ENCODE results near the gene PRKCH.
"Not testable (repeated sequence)": the region's sequence is repeated elsewhere in the genome, so short reads cannot be mapped to it uniquely, and the experiment has no call there.

The PRKCH gene

GRCh38 chr14:61459229-61459628 is 137.8 kb downstream of the PRKCH start:
- Histone ChIP-seq H3K9ac (ENCODE audit: low read length) (no peak overlapping the region), H3K27me3 (ENCODE audit: control insufficient read depth, insufficient read depth, low read length) (no peaks in the 10 kb centered on the region), H3K27ac (ENCODE audit: low read depth, low read length) (no peak overlapping the region), H3K4me3 (ENCODE audit: low read depth, low read length) (no peak overlapping the region), H3K4me1 (ENCODE audit: control insufficient read depth, insufficient read depth, low read length) (peaks cover 10% of the 10 kb centered on the region), H3K9me3 (ENCODE audit: control insufficient read depth, insufficient read depth, low read depth, low read length) (no peaks in the 10 kb centered on the region), H3K36me3 (ENCODE audit: control insufficient read depth, insufficient read depth, low read length) (no peaks in the 10 kb centered on the region)

- no peak overlapping the region for H3K4me3 ChIP-seq (ENCODE audit: low read depth, low read length)
- H3K4me1 ChIP-seq (ENCODE audit: control insufficient read depth, insufficient read depth, low read length) = peaks cover 10% of the 10 kb centered on the region
- no peak overlapping the region for H3K9ac ChIP-seq (ENCODE audit: low read length)
- H3K27ac ChIP-seq (ENCODE audit: low read depth, low read length) = no peak overlapping the region
- no peaks in the 10 kb centered on the region for H3K9me3 ChIP-seq (ENCODE audit: control insufficient read depth, insufficient read depth, low read depth, low read length)
- no peaks in the 10 kb centered on the region for H3K36me3 ChIP-seq (ENCODE audit: control insufficient read depth, insufficient read depth, low read length)
- no peaks in the 10 kb centered on the region for H3K27me3 ChIP-seq (ENCODE audit: control insufficient read depth, insufficient read depth, low read length)
Measured at GRCh38 chr14:61460063-61460462, 138.7 kb downstream of the PRKCH start.

GRCh38 chr14:61460718-61461611 is 139.6 kb downstream of the PRKCH start:
- Histone ChIP-seq H3K9ac (ENCODE audit: low read length) (no peak overlapping the region), H3K27ac (ENCODE audit: low read depth, low read length) (no peak overlapping the region)

GRCh38 chr14:61461808-61462275 is 140.5 kb downstream of the PRKCH start:
- H3K27me3 ChIP-seq (ENCODE audit: control insufficient read depth, insufficient read depth, low read length) = no peaks in the 10 kb centered on the region
- H3K27ac ChIP-seq (ENCODE audit: low read depth, low read length) = no peak overlapping the region
- no peaks in the 10 kb centered on the region for H3K36me3 ChIP-seq (ENCODE audit: control insufficient read depth, insufficient read depth, low read length)
- H3K9ac ChIP-seq (ENCODE audit: low read length) = no peak overlapping the region
- peaks cover 22% of the 10 kb centered on the region for H3K4me1 ChIP-seq (ENCODE audit: control insufficient read depth, insufficient read depth, low read length)
- no peak overlapping the region for H3K4me3 ChIP-seq (ENCODE audit: low read depth, low read length)
- H3K9me3 ChIP-seq (ENCODE audit: control insufficient read depth, insufficient read depth, low read depth, low read length) = no peaks in the 10 kb centered on the region

More at GRCh38 chr14:61460718-61461611, 139.6 kb downstream of the PRKCH start:
- no peaks in the 10 kb centered on the region for H3K36me3 ChIP-seq (ENCODE audit: control insufficient read depth, insufficient read depth, low read length)
- peaks cover 14% of the 10 kb centered on the region for H3K4me1 ChIP-seq (ENCODE audit: control insufficient read depth, insufficient read depth, low read length)
- no peaks in the 10 kb centered on the region for H3K27me3 ChIP-seq (ENCODE audit: control insufficient read depth, insufficient read depth, low read length)
- no peak overlapping the region for H3K4me3 ChIP-seq (ENCODE audit: low read depth, low read length)
- no peaks in the 10 kb centered on the region for H3K9me3 ChIP-seq (ENCODE audit: control insufficient read depth, insufficient read depth, low read depth, low read length)

- H3K27me3 ChIP-seq (ENCODE audit: control insufficient read depth, insufficient read depth, low read length) = no peaks in the 10 kb centered on the region
- no peak overlapping the region for H3K9ac ChIP-seq (ENCODE audit: low read length)
- peaks cover 29% of the 10 kb centered on the region for H3K4me1 ChIP-seq (ENCODE audit: control insufficient read depth, insufficient read depth, low read length)
- H3K27ac ChIP-seq (ENCODE audit: low read depth, low read length) = no peak overlapping the region
- H3K9me3 ChIP-seq (ENCODE audit: control insufficient read depth, insufficient read depth, low read depth, low read length) = no peaks in the 10 kb centered on the region
- no peaks in the 10 kb centered on the region for H3K36me3 ChIP-seq (ENCODE audit: control insufficient read depth, insufficient read depth, low read length)
- H3K4me3 ChIP-seq (ENCODE audit: low read depth, low read length) = no peak overlapping the region
Measured at GRCh38 chr14:61462566-61463193, 141.3 kb downstream of the PRKCH start.

GRCh38 chr14:61463664-61464285 is 142.4 kb downstream of the PRKCH start:
- Histone ChIP-seq H3K4me3 (ENCODE audit: low read depth, low read length) (no peak overlapping the region), H3K27ac (ENCODE audit: low read depth, low read length) (no peak overlapping the region)

GRCh38 chr14:61464539-61465320 is 143.4 kb downstream of the PRKCH start:
- H3K4me1 ChIP-seq (ENCODE audit: control insufficient read depth, insufficient read depth, low read length) = peaks cover 36% of the 10 kb centered on the region
- H3K27ac ChIP-seq (ENCODE audit: low read depth, low read length); H3K4me3 ChIP-seq (ENCODE audit: low read depth, low read length); H3K36me3 ChIP-seq (ENCODE audit: control insufficient read depth, insufficient read depth, low read length); H3K9ac ChIP-seq (ENCODE audit: low read length); H3K9me3 ChIP-seq (ENCODE audit: control insufficient read depth, insufficient read depth, low read depth, low read length); H3K27me3 ChIP-seq (ENCODE audit: control insufficient read depth, insufficient read depth, low read length): not testable (repeated sequence)

More at GRCh38 chr14:61463664-61464285, 142.4 kb downstream of the PRKCH start:
- Histone ChIP-seq H3K9ac (ENCODE audit: low read length) (no peak overlapping the region), H3K9me3 (ENCODE audit: control insufficient read depth, insufficient read depth, low read depth, low read length) (no peaks in the 10 kb centered on the region), H3K27me3 (ENCODE audit: control insufficient read depth, insufficient read depth, low read length) (no peaks in the 10 kb centered on the region), H3K4me1 (ENCODE audit: control insufficient read depth, insufficient read depth, low read length) (peaks cover 29% of the 10 kb centered on the region), H3K36me3 (ENCODE audit: control insufficient read depth, insufficient read depth, low read length) (no peaks in the 10 kb centered on the region)

- H3K9ac ChIP-seq (ENCODE audit: low read length) = no peak overlapping the region
- no peaks in the 10 kb centered on the region for H3K27me3 ChIP-seq (ENCODE audit: control insufficient read depth, insufficient read depth, low read length)
- no peaks in the 10 kb centered on the region for H3K36me3 ChIP-seq (ENCODE audit: control insufficient read depth, insufficient read depth, low read length)
- peaks cover 51% of the 10 kb centered on the region for H3K4me1 ChIP-seq (ENCODE audit: control insufficient read depth, insufficient read depth, low read length)
- no peak overlapping the region for H3K27ac ChIP-seq (ENCODE audit: low read depth, low read length)
- H3K9me3 ChIP-seq (ENCODE audit: control insufficient read depth, insufficient read depth, low read depth, low read length) = no peaks in the 10 kb centered on the region
- H3K4me3 ChIP-seq (ENCODE audit: low read depth, low read length) = 0 out of 2 replicates have a peak overlapping the region, but pooled peaks have one; percentile 7
Measured at GRCh38 chr14:61466249-61466904, 145.0 kb downstream of the PRKCH start.

- no peak overlapping the region for H3K27ac ChIP-seq (ENCODE audit: low read depth, low read length)
- H3K36me3 ChIP-seq (ENCODE audit: control insufficient read depth, insufficient read depth, low read length) = no peaks in the 10 kb centered on the region
- H3K4me3 ChIP-seq (ENCODE audit: low read depth, low read length) = no peak overlapping the region
- H3K9me3 ChIP-seq (ENCODE audit: control insufficient read depth, insufficient read depth, low read depth, low read length) = no peaks in the 10 kb centered on the region
- H3K27me3 ChIP-seq (ENCODE audit: control insufficient read depth, insufficient read depth, low read length) = no peaks in the 10 kb centered on the region
- H3K4me1 ChIP-seq (ENCODE audit: control insufficient read depth, insufficient read depth, low read length) = peaks cover 55% of the 10 kb centered on the region
- no peak overlapping the region for H3K9ac ChIP-seq (ENCODE audit: low read length)
Measured at GRCh38 chr14:61466905-61467280, 145.5 kb downstream of the PRKCH start.

- H3K27ac ChIP-seq (ENCODE audit: low read depth, low read length) = no peak overlapping the region
- peaks cover 57% of the 10 kb centered on the region for H3K4me1 ChIP-seq (ENCODE audit: control insufficient read depth, insufficient read depth, low read length)
Measured at GRCh38 chr14:61467296-61467695, 145.9 kb downstream of the PRKCH start.

More at GRCh38 chr14:61467296-61467695, 145.9 kb downstream of the PRKCH start:
- Histone ChIP-seq H3K36me3 (ENCODE audit: control insufficient read depth, insufficient read depth, low read length) (no peaks in the 10 kb centered on the region), H3K4me3 (ENCODE audit: low read depth, low read length) (no peak overlapping the region), H3K9ac (ENCODE audit: low read length) (no peak overlapping the region), H3K27me3 (ENCODE audit: control insufficient read depth, insufficient read depth, low read length) (no peaks in the 10 kb centered on the region), H3K9me3 (ENCODE audit: control insufficient read depth, insufficient read depth, low read depth, low read length) (no peaks in the 10 kb centered on the region)
